NCI-H2196 (cell line): ENCODE data around the gene RARB.

ENCODE experiments used
- DNase-seq: peaks from one replicate; lab custom pipeline; 2025; ENCODE audit not compliant: unreplicated experiment; lab: John Stamatoyannopoulos, UW

RARB gene

GRCh38 chr3:25547103-25547502, 119.0 kb downstream of the RARB start:
- no peak for DNase-seq

GRCh38 chr3:25547943-25548674, 120.0 kb downstream of the RARB start:
- DNase-seq, result no peak

- DNase-seq, result no peak
Observed at GRCh38 chr3:25548836-25549235, 120.8 kb downstream of the RARB start.

- no peak for DNase-seq
Observed at GRCh38 chr3:25552251-25552650, 124.2 kb downstream of the RARB start.

GRCh38 chr3:25554376-25554775, 126.3 kb downstream of the RARB start:
- no peak for DNase-seq

GRCh38 chr3:25555695-25556437, 127.8 kb downstream of the RARB start:
- DNase-seq, result no peak

- DNase-seq, result no peak
Observed at GRCh38 chr3:25556447-25556846, 128.4 kb downstream of the RARB start.

GRCh38 chr3:25557694-25558093, 129.6 kb downstream of the RARB start:
- no peak for DNase-seq

- DNase-seq, result no peak
Observed at GRCh38 chr3:25558121-25558520, 130.1 kb downstream of the RARB start.

GRCh38 chr3:25558796-25559195, 130.7 kb downstream of the RARB start:
- DNase-seq, result no peak

GRCh38 chr3:25563601-25564000, 135.5 kb downstream of the RARB start:
- DNase-seq, result no peak

GRCh38 chr3:25564075-25564474, 136.0 kb downstream of the RARB start:
- no peak for DNase-seq

GRCh38 chr3:25565807-25566206, 137.7 kb downstream of the RARB start:
- no peak for DNase-seq

- no peak for DNase-seq
Observed at GRCh38 chr3:25566358-25566920, 138.4 kb downstream of the RARB start.

- no peak for DNase-seq
Observed at GRCh38 chr3:25567388-25567787, 139.3 kb downstream of the RARB start.

- no peak for DNase-seq
Observed at GRCh38 chr3:25567806-25568524, 139.9 kb downstream of the RARB start.

- no peak for DNase-seq
Observed at GRCh38 chr3:25568525-25569078, 140.5 kb downstream of the RARB start.

- no peak for DNase-seq
Observed at GRCh38 chr3:25571285-25571684, 143.2 kb downstream of the RARB start.

- no peak for DNase-seq
Observed at GRCh38 chr3:25572336-25572735, 144.3 kb downstream of the RARB start.

GRCh38 chr3:25572919-25573385, 144.9 kb downstream of the RARB start:
- DNase-seq, result no peak
